H1 (cell line): ENCODE measurements around the gene GSDMA. TPM values are rescaled to one million over a fixed set of nuclear protein-coding genes. Genes with fewer than 3 reads are reported as not detected.

ENCODE experiments used
- CTCF ChIA-PET: fragments of 300-600 bp; sonication (Branson Sonifier 250); formaldehyde crosslinking; loops from one replicate; lab custom pipeline; 2021; ENCODE audit not compliant: partially characterized antibody; lab: Charles Lee
- POLR2A ChIA-PET: fragments of 300-600 bp; sonication (Branson Sonifier 250); formaldehyde crosslinking; loops from one replicate; lab custom pipeline; 2021; ENCODE audit warnings: inconsistent platforms; ENCODE audit not compliant: partially characterized antibody; lab: Charles Lee
- DNase-seq, 2 experiments: peaks; one replicate each; pipeline versions ENCODE4 v3.0.0 to v3.0.0-alpha.2; 2010 to 2022; ENCODE audit warnings: low spot score in 2 of 2, low read depth in 1 of 2, mixed read lengths in 1 of 2
- FAIRE-seq: peaks from 2 replicates; lab custom pipeline; 2011; peaks lifted over from hg19 to GRCh38; lab: Jason Lieb, UNC
- H2AFZ ChIP-seq: 2 replicates; pipeline ENCODE4 v1.8.1; 2012; ENCODE audit warnings: low read length, inconsistent platforms
- H2AK5ac ChIP-seq: 2 replicates; pipeline ENCODE4 v1.6.1; 2013; ENCODE audit warnings: low read depth, low read length
- H2BK120ac ChIP-seq: replicated peaks from 2 replicates; pipeline ENCODE3; 2013; ENCODE audit warnings: low read depth, low read length, inconsistent platforms
- H2BK12ac ChIP-seq: 2 replicates; pipeline ENCODE4 v1.6.1; 2013; ENCODE audit warnings: low read depth, low read length
- H2BK15ac ChIP-seq: 2 replicates; pipeline ENCODE4 v1.6.1; 2013; ENCODE audit warnings: low read length
- H2BK20ac ChIP-seq: 2 replicates; pipeline ENCODE4 v1.6.1; 2013; ENCODE audit warnings: low read length
- H2BK5ac ChIP-seq: 2 replicates; pipeline ENCODE4 v1.6.1; 2013; ENCODE audit warnings: low read depth, low read length
- H3K14ac ChIP-seq: 2 replicates; pipeline ENCODE4 v1.6.1; 2013; ENCODE audit warnings: inconsistent platforms; ENCODE audit not compliant: insufficient read length
- H3K18ac ChIP-seq: 2 replicates; pipeline ENCODE4 v1.6.1; 2013; ENCODE audit warnings: low read length; ENCODE audit errors: extremely low read depth
- H3K23ac ChIP-seq: 2 replicates; pipeline ENCODE4 v1.6.1; 2013; ENCODE audit warnings: inconsistent platforms; ENCODE audit not compliant: insufficient read length
- H3K23me2 ChIP-seq: 2 replicates; pipeline ENCODE4 v1.6.1; 2013; ENCODE audit warnings: low read depth, low read length
- H3K27ac ChIP-seq: 2 replicates; pipeline ENCODE4 v1.6.1; 2011; ENCODE audit warnings: low read depth, low read length, inconsistent platforms
- H3K27me3 ChIP-seq, 4 experiments: replicated peaks in 1 of 4; 1 replicate in 1 of 4; 2 replicates in 3 of 4; pipeline versions ENCODE4 v1.6.1 to v1.8.1; 2011 to 2013; ENCODE audit warnings: low read length in 3 of 4, mild to moderate bottlenecking in 3 of 4, inconsistent platforms in 2 of 4, mixed read lengths in 2 of 4, moderate library complexity in 1 of 4; ENCODE audit not compliant: control insufficient read depth in 3 of 4, insufficient read depth in 3 of 4; ENCODE audit errors: extremely low read depth in 1 of 4
- H3K36me3 ChIP-seq, 4 experiments: 2 replicates each; pipeline versions ENCODE4 v1.6.1 to v1.8.1; 2011 to 2013; ENCODE audit warnings: mild to moderate bottlenecking in 4 of 4, low read length in 3 of 4, moderate library complexity in 2 of 4, control low read depth in 1 of 4, inconsistent platforms in 1 of 4; ENCODE audit not compliant: insufficient read depth in 4 of 4, control insufficient read depth in 2 of 4
- H3K4ac ChIP-seq: replicated peaks from 2 replicates; pipeline ENCODE3; 2013; ENCODE audit warnings: low read length, low read depth, mixed read lengths, inconsistent platforms; ENCODE audit not compliant: insufficient read length
- H3K4me1 ChIP-seq, 4 experiments: replicated peaks in 1 of 4; 1 replicate in 1 of 4; 2 replicates in 3 of 4; pipeline versions ENCODE4 v1.6.1 to v1.8.1; 2011 to 2013; ENCODE audit warnings: low read length in 3 of 4, inconsistent platforms in 2 of 4, mixed read lengths in 1 of 4; ENCODE audit not compliant: insufficient read depth in 4 of 4, control insufficient read depth in 3 of 4
- H3K4me2 ChIP-seq, 2 experiments: 2 replicates each; pipeline versions ENCODE4 v1.6.1 to v1.8.1; 2011 to 2013; ENCODE audit warnings: low read depth in 2 of 2, low read length in 2 of 2, control low read depth in 1 of 2, inconsistent platforms in 1 of 2, mild to moderate bottlenecking in 1 of 2; ENCODE audit not compliant: insufficient read depth in 1 of 2
- H3K4me3 ChIP-seq, 4 experiments: fragments of 200-600, 300-600 bp in 1 of 4; sonication (generic), shearing (Covaris generic), sonication (Bioruptor Twin) in 1 of 4; 2 replicates each; pipeline versions ENCODE4 v1.5.1 to v1.8.1; 2011 to 2016; ENCODE audit warnings: low read length in 4 of 4, low read depth in 3 of 4, control low read depth in 2 of 4, inconsistent platforms in 2 of 4, mild to moderate bottlenecking in 2 of 4, mixed read lengths in 1 of 4, moderate library complexity in 1 of 4; ENCODE audit not compliant: insufficient read depth in 2 of 4; ENCODE audit errors: extremely low read depth in 1 of 4
- H3K56ac ChIP-seq: replicated peaks from 2 replicates; pipeline ENCODE3; 2013; ENCODE audit warnings: low read depth, mild to moderate bottlenecking, mixed read lengths, low read length, inconsistent platforms; ENCODE audit not compliant: insufficient read length
- H3K79me1 ChIP-seq: 2 replicates; pipeline ENCODE4 v1.6.1; 2013; ENCODE audit warnings: low read depth, low read length, control low read depth
- H3K79me2 ChIP-seq, 2 experiments: 2 replicates each; pipeline versions ENCODE4 v1.6.1 to v1.8.1; 2012 to 2013; ENCODE audit warnings: low read length in 2 of 2, mild to moderate bottlenecking in 2 of 2, inconsistent platforms in 1 of 2; ENCODE audit not compliant: insufficient read depth in 2 of 2, control insufficient read depth in 1 of 2
- H3K9ac ChIP-seq, 4 experiments: replicated peaks in 1 of 4; 1 replicate in 1 of 4; 2 replicates in 3 of 4; pipeline versions ENCODE4 v1.6.1 to v1.8.1; 2011 to 2013; ENCODE audit warnings: low read depth in 3 of 4, low read length in 3 of 4, control low read depth in 2 of 4, mild to moderate bottlenecking in 2 of 4, moderate library complexity in 2 of 4, inconsistent platforms in 1 of 4; ENCODE audit errors: extremely low read depth in 1 of 4
- H3K9me3 ChIP-seq, 2 experiments: 2 replicates each; pipeline versions ENCODE4 v1.6.1 to v1.8.1; 2012 to 2013; ENCODE audit warnings: mild to moderate bottlenecking in 2 of 2, moderate library complexity in 2 of 2, control low read depth in 1 of 2, inconsistent platforms in 1 of 2, low read depth in 1 of 2, low read length in 1 of 2, mixed read lengths in 1 of 2; ENCODE audit not compliant: insufficient read depth in 2 of 2
- H4K20me1 ChIP-seq, 2 experiments: replicated peaks in 1 of 2; 2 replicates each; pipeline versions ENCODE3 to v1.8.1; 2011 to 2013; ENCODE audit warnings: inconsistent platforms in 2 of 2, low read length in 2 of 2, mild to moderate bottlenecking in 1 of 2; ENCODE audit not compliant: insufficient read depth in 2 of 2, control insufficient read depth in 1 of 2
- H4K5ac ChIP-seq: 2 replicates; pipeline ENCODE4 v1.6.1; 2013; ENCODE audit warnings: low read length, low read depth, mixed read lengths, inconsistent platforms; ENCODE audit not compliant: insufficient read length
- H4K8ac ChIP-seq: 2 replicates; pipeline ENCODE4 v1.8.0; 2013; ENCODE audit warnings: mild to moderate bottlenecking, moderate library complexity, low read length, inconsistent platforms; ENCODE audit not compliant: insufficient read depth; ENCODE audit errors: extremely low read depth
- H4K91ac ChIP-seq: replicated peaks from 2 replicates; pipeline ENCODE3; 2013; ENCODE audit warnings: low read length, mixed read lengths, inconsistent platforms; ENCODE audit not compliant: insufficient read length
- POLR2AphosphoS5 ChIP-seq: IDR thresholded peaks from 2 replicates; pipeline ENCODE4 v1.6.1; 2011; ENCODE audit warnings: low read depth, low read length
- TCF12 ChIP-seq: IDR thresholded peaks from 2 replicates; pipeline ENCODE4 v1.6.1; 2011; ENCODE audit warnings: low read depth, mild to moderate bottlenecking, low read length
- WGBS, 2 experiments: shearing (Covaris generic) in 1 of 2; methylation state at CpG; one replicate each; pipeline versions ENCODE4 v1.1.6 to v1.1.7; 2013 to 2015; ENCODE audit warnings: low lambda C conversion rate in 2 of 2, mixed read lengths in 2 of 2, inconsistent platforms in 1 of 2, low coverage in 1 of 2, missing lambda C conversion rate in 1 of 2; ENCODE audit not compliant: insufficient replicate concordance in 2 of 2, insufficient coverage in 1 of 2, insufficient read length in 1 of 2; ENCODE audit errors: extremely low coverage in 1 of 2, missing lambda C conversion rate in 1 of 2; 5-methylcytosine and 5-hydroxymethylcytosine counted together
- polyA plus RNA-seq, 7 experiments: library from polyadenylated mRNA; depleted of rRNA in 3 of 7; stranded (reverse) in 5 of 7; unstranded in 2 of 7; fragments of >200 nt in 5 of 7; fragments of 200-250 nt in 2 of 7; gene quantifications; 1 replicate in 5 of 7; 2 replicates in 1 of 7; 4 replicates in 1 of 7; pipeline versions ENCODE4 v1.2.1 to v1.2.3, GENCODE V29; 2011 to 2013; ENCODE audit warnings: missing spikeins in 2 of 7, mixed read lengths in 2 of 7
- total RNA-seq: library from RNA; stranded (reverse); fragmentation: NEBNext Ultra II Directional; extraction: Animal tissue kit (Norgen Biotek cat#: 25700); gene quantifications from 2 replicates; pipeline ENCODE4 v1.2.1, GENCODE V29; 2021

Gene GSDMA
- total and polyA plus RNA-seq, 2 of the 8 experiments (the other 6 are each of a cell fraction or from before 2014, with no cell fraction given) = 0.03 TPM; not detected in 1

DNA sequence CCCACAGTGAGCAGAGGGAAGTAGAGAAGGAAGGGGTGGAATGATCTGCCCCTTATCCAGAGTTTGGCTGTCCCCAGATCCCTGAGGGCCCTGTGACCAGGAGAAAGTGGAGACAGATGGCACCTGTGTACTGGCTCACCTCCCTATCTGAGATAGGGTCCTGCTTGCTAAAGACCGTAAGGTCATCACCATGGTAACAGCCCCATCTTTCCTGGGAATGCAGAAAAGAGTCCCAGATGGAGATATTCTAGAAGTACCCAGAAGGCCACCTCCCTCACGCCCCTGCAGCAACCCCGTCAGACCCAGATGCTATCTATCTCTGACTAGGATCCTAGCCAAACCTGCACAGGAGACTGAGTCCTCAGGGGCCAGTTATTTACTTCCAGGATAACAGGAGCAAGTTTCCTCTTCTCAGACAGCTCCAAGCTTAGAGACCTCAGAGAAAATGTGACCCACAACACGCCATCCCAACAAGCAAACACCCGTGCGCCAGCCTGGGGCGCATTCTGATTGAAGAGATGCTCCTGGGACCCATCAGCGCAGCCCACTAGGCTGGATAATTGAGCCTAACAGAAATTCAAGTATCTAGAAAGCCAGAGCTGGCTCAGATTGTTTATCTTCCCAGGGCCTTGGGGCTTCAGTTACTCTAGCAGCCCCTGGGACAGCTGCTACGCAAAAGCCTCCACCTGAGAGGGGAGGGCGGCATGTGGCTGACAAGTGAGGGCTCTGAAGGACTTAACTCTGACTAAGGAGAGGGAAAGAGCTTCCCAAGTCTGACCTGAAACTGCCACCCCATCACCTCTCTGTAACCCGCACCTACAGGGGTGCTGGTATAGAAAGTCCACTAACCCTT, 37.3 kb upstream of the GSDMA start:
- Histone ChIP-seq H3K4me3 (no peak overlapping the region), H3K9me3 (no peaks in the 10 kb centered on the region), H4K5ac (no peak overlapping the region)

More for the DNA sequence above, 37.3 kb upstream of the GSDMA start:
- no peak overlapping the region for H3K56ac ChIP-seq
- no peak overlapping the region for H2BK5ac ChIP-seq
- H2BK20ac ChIP-seq = no peak overlapping the region
- peaks cover 18 to 19% of the 10 kb centered on the region in 2 experiments for H4K20me1 ChIP-seq
- H3K4me2 ChIP-seq = peak overlapping the region; percentile 82 to 89; a peak in 3 of 4 replicates
- 91% methylated on average over 11 of the region's 11 CpGs; no CpG with 5 or more reads in 1 of the 2 experiments for WGBS, 2 experiments
- FAIRE-seq = no peak
- H3K4ac ChIP-seq = no peak overlapping the region
- H2BK120ac ChIP-seq = no peak overlapping the region
- H4K8ac ChIP-seq = no peak overlapping the region
- H3K23ac ChIP-seq = no peak overlapping the region
- ChIA-PET POLR2A (interaction anchor here (1.2 to 2.8 kb wide), 4 partner anchors 8 to 17 kb away, joined by 3 to 10 read pairs (median 6); no protein-coding TSS in a partner anchor), CTCF (interaction anchor here (1.3 to 1.5 kb wide), 2 partner anchors 10 to 29 kb away, joined by 3 to 6 read pairs; no protein-coding TSS in a partner anchor)
- H3K18ac ChIP-seq = no peak overlapping the region
- peaks cover 13% of the 10 kb centered on the region for H3K79me1 ChIP-seq
- H4K91ac ChIP-seq = no peak overlapping the region
- H3K4me1 ChIP-seq = peaks cover 9 to 26% (median 14%) of the 10 kb centered on the region in 4 experiments
- peaks cover 8% of the 10 kb centered on the region; the same call in 1 of the 2 replicates for H3K23me2 ChIP-seq
- peaks cover 0 to 30% of the 10 kb centered on the region in 2 experiments; a peak in 2 of 4 replicates for H3K79me2 ChIP-seq
- H2AFZ ChIP-seq = no peak overlapping the region
- H2BK12ac ChIP-seq = no peak overlapping the region
- peaks cover 11 to 22% (median 18%) of the 10 kb centered on the region in 4 experiments; a peak in 7 of 8 replicates for H3K36me3 ChIP-seq
- no peak overlapping the region; a peak in 1 of 7 replicates for H3K9ac ChIP-seq
- H3K14ac ChIP-seq = no peak overlapping the region
- H3K27me3 ChIP-seq = no peaks in the 10 kb centered on the region
- TF ChIP-seq TCF12 (no peak), POLR2AphosphoS5 (peak; percentile 34; the same call in 1 of the 2 replicates)
- TF ChIP-seq, all 59 proteins: peak for 1
- Histone ChIP-seq H3K27ac (no peak overlapping the region; the same call in 1 of the 2 replicates), H2BK15ac (no peak overlapping the region), H2AK5ac (no peak overlapping the region)
- DNase-seq = no peak
